Measurements from ENCODE around the gene CENPH.

CENPH gene

DNA sequence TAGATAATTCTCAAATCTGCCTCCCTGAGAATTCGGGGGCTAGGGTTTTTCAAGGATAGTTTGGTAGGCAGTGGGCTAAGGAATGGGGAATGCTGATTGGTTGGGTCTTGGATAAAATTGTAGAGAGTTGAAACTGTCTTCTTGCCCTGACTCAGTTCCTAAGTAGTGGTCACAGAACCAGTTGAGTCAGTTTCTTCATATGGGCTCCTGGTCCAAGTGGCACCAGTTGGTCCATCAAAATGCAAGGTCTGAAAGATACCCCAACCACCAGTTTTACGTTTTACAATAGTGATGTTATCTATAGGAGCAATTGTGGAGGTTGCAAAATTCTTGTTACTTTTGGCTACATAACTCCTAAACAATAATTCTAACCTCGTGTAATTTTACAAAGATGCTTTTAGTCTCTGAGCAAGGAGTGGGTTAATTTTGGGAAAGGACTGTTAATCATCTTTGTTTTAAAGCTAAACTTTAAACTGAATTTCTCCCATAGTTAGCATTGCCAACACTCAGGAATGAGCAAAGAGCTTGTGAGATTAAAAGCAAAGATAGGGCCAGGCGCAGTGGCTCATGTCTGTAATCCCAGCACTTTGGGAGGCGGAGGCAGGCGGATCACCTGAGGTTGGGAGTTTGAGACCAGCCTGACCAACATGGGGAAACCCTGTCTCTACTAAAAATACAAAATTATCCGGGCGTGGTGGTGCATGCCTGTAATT, 53.0 kb downstream of the CENPH start:
- TF ChIP-seq TAF1 (IDR thresholded peaks at IDR 0.05; ENCODE audit: low read depth) (no peak), YY1 (IDR thresholded peaks at IDR 0.05; ENCODE audit: low read depth) (no peak), CEBPB (IDR thresholded peaks at IDR 0.05) (no peak), TCF12 (IDR thresholded peaks at IDR 0.05; ENCODE audit: low read depth) (no peak), EP300 (IDR thresholded peaks at IDR 0.05; ENCODE audit: borderline replicate concordance) (no peak), USF1 (IDR thresholded peaks at IDR 0.05) (no peak), REST (IDR thresholded peaks at IDR 0.05; ENCODE audit: low read depth) (no peak), EGR1 (IDR thresholded peaks at IDR 0.05) (no peak), CREB1 (IDR thresholded peaks at IDR 0.05; ENCODE audit: low read depth) (no peak), ZBTB7A (IDR thresholded peaks at IDR 0.05; ENCODE audit: low read depth) (no peak), TEAD4 (IDR thresholded peaks at IDR 0.05) (no peak), NFIC (IDR thresholded peaks at IDR 0.05) (no peak), RAD21 (IDR thresholded peaks at IDR 0.05; ENCODE audit: low read depth) (no peak), FOXM1 (IDR thresholded peaks at IDR 0.05; ENCODE audit: borderline replicate concordance, low read depth) (no peak)
- TF ChIP-seq, protein P1, sequence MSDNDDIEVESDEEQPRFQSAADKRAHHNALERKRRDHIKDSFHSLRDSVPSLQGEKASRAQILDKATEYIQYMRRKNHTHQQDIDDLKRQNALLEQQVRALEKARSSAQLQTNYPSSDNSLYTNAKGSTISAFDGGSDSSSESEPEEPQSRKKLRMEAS (IDR thresholded peaks at IDR 0.05): no peak

DNA sequence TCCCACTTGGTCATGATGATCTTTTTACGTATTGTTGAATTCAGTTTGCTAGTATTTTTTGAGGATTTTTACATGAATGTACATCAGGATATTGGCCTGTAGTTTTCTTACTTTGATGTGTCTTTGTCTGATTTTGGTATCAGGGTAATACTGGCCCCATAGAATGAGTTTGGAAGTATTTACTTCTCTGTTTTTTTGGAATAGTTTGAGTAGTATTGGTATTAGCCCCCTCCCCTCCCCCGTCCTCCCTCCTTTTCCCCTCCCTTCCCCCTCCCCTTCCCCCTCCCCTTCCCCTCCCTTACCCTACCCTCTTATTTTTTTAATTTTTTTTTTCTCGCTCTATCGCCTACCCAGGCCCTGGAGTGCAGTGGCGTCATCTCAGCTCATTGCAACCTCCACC, 55.6 kb downstream of the CENPH start:
- TF ChIP-seq EP300 (IDR thresholded peaks at IDR 0.05; ENCODE audit: borderline replicate concordance): no peak
- no peak for TF ChIP-seq TAF1 (IDR thresholded peaks at IDR 0.05; ENCODE audit: low read depth)
- TF ChIP-seq TEAD4 (IDR thresholded peaks at IDR 0.05): no peak
- TF ChIP-seq TCF12 (IDR thresholded peaks at IDR 0.05; ENCODE audit: low read depth): no peak
- TF ChIP-seq EGR1 (IDR thresholded peaks at IDR 0.05): no peak
- TF ChIP-seq, protein P1 (IDR thresholded peaks at IDR 0.05): no peak
- TF ChIP-seq USF1 (IDR thresholded peaks at IDR 0.05): no peak
- no peak for TF ChIP-seq RAD21 (IDR thresholded peaks at IDR 0.05; ENCODE audit: low read depth)
- TF ChIP-seq CREB1 (IDR thresholded peaks at IDR 0.05; ENCODE audit: low read depth): no peak
- TF ChIP-seq FOXM1 (IDR thresholded peaks at IDR 0.05; ENCODE audit: borderline replicate concordance, low read depth): no peak
- TF ChIP-seq NFIC (IDR thresholded peaks at IDR 0.05): no peak
- TF ChIP-seq YY1 (IDR thresholded peaks at IDR 0.05; ENCODE audit: low read depth): no peak

DNA sequence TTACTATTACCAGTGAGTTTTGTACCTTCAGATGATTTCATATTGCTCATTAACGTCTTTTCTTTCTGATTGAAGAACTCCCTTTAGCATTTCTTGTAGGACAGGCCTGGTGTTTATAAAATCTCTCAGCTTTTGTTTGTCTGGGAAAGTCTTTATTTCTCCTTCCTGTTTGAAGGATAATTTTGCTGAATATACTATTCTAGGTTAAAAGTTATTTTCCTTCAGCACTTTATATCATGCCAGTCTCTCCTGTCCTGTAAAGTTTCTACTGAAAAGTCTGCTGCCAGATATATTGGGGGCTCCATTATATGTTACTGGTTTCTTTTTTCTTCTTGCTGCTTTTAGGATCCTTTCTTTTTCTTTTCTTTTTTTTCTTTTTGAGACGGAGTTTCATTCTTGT, 58.6 kb downstream of the CENPH start:
- no peak for TF ChIP-seq RAD21 (IDR thresholded peaks at IDR 0.05; ENCODE audit: low read depth)
- TF ChIP-seq, protein P1 (IDR thresholded peaks at IDR 0.05): no peak
- no peak for TF ChIP-seq CEBPB (IDR thresholded peaks at IDR 0.05)
- no peak for TF ChIP-seq ZBTB7A (IDR thresholded peaks at IDR 0.05; ENCODE audit: low read depth)
- TF ChIP-seq EP300 (IDR thresholded peaks at IDR 0.05; ENCODE audit: borderline replicate concordance): no peak
- no peak for TF ChIP-seq FOXM1 (IDR thresholded peaks at IDR 0.05; ENCODE audit: borderline replicate concordance, low read depth)
- TF ChIP-seq REST (IDR thresholded peaks at IDR 0.05; ENCODE audit: low read depth): no peak
- TF ChIP-seq TEAD4 (IDR thresholded peaks at IDR 0.05): no peak
- TF ChIP-seq CREB1 (IDR thresholded peaks at IDR 0.05; ENCODE audit: low read depth): no peak

DNA sequence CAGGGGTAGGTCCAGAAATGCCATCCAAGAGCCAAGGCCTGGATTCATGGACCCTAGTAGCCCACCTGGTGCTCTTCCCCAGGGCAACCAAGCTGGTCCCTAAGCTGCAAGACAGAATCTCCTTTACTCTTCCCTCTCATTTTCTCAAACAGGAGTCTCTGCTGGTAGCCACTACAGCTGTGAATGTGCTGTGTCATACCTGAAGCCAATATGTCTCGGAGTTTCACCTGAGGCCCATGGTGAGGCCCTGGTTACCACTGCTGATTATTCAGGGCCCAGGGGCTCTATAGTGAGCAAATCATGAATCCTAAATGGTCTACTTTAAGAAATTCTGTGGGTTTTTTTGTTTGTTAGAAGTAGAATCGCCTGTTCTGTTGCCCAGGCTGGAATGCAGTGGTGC, 61.2 kb downstream of the CENPH start:
- no peak for TF ChIP-seq NFIC (IDR thresholded peaks at IDR 0.05)
- no peak for TF ChIP-seq USF1 (IDR thresholded peaks at IDR 0.05)
- no peak for TF ChIP-seq CREB1 (IDR thresholded peaks at IDR 0.05; ENCODE audit: low read depth)
- no peak for TF ChIP-seq TCF12 (IDR thresholded peaks at IDR 0.05; ENCODE audit: low read depth)
- TF ChIP-seq TAF1 (IDR thresholded peaks at IDR 0.05; ENCODE audit: low read depth): no peak
- TF ChIP-seq EGR1 (IDR thresholded peaks at IDR 0.05): no peak
- TF ChIP-seq EP300 (IDR thresholded peaks at IDR 0.05; ENCODE audit: borderline replicate concordance): no peak
- TF ChIP-seq YY1 (IDR thresholded peaks at IDR 0.05; ENCODE audit: low read depth): no peak
- no peak for TF ChIP-seq ZBTB7A (IDR thresholded peaks at IDR 0.05; ENCODE audit: low read depth)
- TF ChIP-seq REST (IDR thresholded peaks at IDR 0.05; ENCODE audit: low read depth): no peak
- no peak for TF ChIP-seq TEAD4 (IDR thresholded peaks at IDR 0.05)
- TF ChIP-seq, protein P1 (IDR thresholded peaks at IDR 0.05): no peak
- TF ChIP-seq CEBPB (IDR thresholded peaks at IDR 0.05): no peak
- TF ChIP-seq FOXM1 (IDR thresholded peaks at IDR 0.05; ENCODE audit: borderline replicate concordance, low read depth): no peak
- TF ChIP-seq RAD21 (IDR thresholded peaks at IDR 0.05; ENCODE audit: low read depth): no peak
